Hematopoietic multipotent progenitor cell treated with erythropoietin and hydrocortisone succinate and interleukin-3 and kit ligand, for 6 days (in vitro differentiated cells): ENCODE data around the gene ARPC5.

Experiments used
- DNase-seq: peaks from one replicate; pipeline ENCODE4 v3.0.0-alpha.2; 2015

ARPC5 gene

GRCh38 chr1:183584147-183584546 lies 51.4 kb downstream of the ARPC5 start:
- DNase-seq: no peak

GRCh38 chr1:183583466-183583865 lies 52.1 kb downstream of the ARPC5 start:
- DNase-seq: peak; percentile 49

- no peak for DNase-seq
Observed at GRCh38 chr1:183582021-183582713, 53.4 kb downstream of the ARPC5 start.

- DNase-seq: peak; percentile 83
Observed at GRCh38 chr1:183580281-183580682, 55.3 kb downstream of the ARPC5 start.

GRCh38 chr1:183578856-183579255 lies 56.7 kb downstream of the ARPC5 start:
- DNase-seq: no peak

- peak; percentile 51 for DNase-seq
Observed at GRCh38 chr1:183577897-183578465, 57.6 kb downstream of the ARPC5 start.

- DNase-seq: no peak
Observed at GRCh38 chr1:183576537-183576936, 59.0 kb downstream of the ARPC5 start.

GRCh38 chr1:183575606-183576005 lies 60.0 kb downstream of the ARPC5 start:
- no peak for DNase-seq

- no peak for DNase-seq
Observed at GRCh38 chr1:183572721-183573120, 62.9 kb downstream of the ARPC5 start.

- DNase-seq: no peak
Observed at GRCh38 chr1:183571678-183572268, 63.8 kb downstream of the ARPC5 start.
